Measurements from ENCODE around the gene LPP.

The LPP gene

GRCh38 chr3:188546835-188547670 lies 393.1 kb downstream of the LPP start:
- ChIA-PET CTCF (no interaction called here), POLR2A (no interaction called here)
- no peak for TF ChIP-seq CTBP1 (IDR thresholded peaks at IDR 0.05; ENCODE audit: borderline replicate concordance)
- TF ChIP-seq ARNT (IDR thresholded peaks at IDR 0.05), result no peak
- DNase-seq (ENCODE audit: extremely low spot score), result no peak

GRCh38 chr3:188553569-188553968 lies 399.6 kb downstream of the LPP start:
- no peak for TF ChIP-seq SP1 (IDR thresholded peaks at IDR 0.05)
- no peak for TF ChIP-seq SUZ12 (IDR thresholded peaks at IDR 0.05)
- no peak for TF ChIP-seq NFRKB (IDR thresholded peaks at IDR 0.05)
- TF ChIP-seq PKNOX1 (IDR thresholded peaks at IDR 0.05), result no peak
- no peak for TF ChIP-seq LEF1 (IDR thresholded peaks at IDR 0.05; ENCODE audit: borderline replicate concordance)
- no peak for TF ChIP-seq TARDBP (IDR thresholded peaks at IDR 0.05)
- no peak for TF ChIP-seq ZNF384 (IDR thresholded peaks at IDR 0.05)
- no peak for TF ChIP-seq CTBP1 (IDR thresholded peaks at IDR 0.05; ENCODE audit: borderline replicate concordance)
- TF ChIP-seq FOXK2 (IDR thresholded peaks at IDR 0.05), result no peak
- TF ChIP-seq BHLHE40 (IDR thresholded peaks at IDR 0.05; ENCODE audit: borderline replicate concordance), result no peak
- no peak for TF ChIP-seq ARNT (IDR thresholded peaks at IDR 0.05)
- no peak for TF ChIP-seq ELF4 (IDR thresholded peaks at IDR 0.05)
- no peak for TF ChIP-seq FOXM1 (IDR thresholded peaks at IDR 0.05; ENCODE audit: borderline replicate concordance)
- no peak for TF ChIP-seq FOXA1 (IDR thresholded peaks at IDR 0.05)
- no peak for TF ChIP-seq HDGF (IDR thresholded peaks at IDR 0.05; ENCODE audit: borderline replicate concordance)
- TF ChIP-seq L3MBTL2 (conservative IDR thresholded peaks at IDR 0.05), result no peak
- CTCF ChIA-PET, result no interaction called here
- no peak for DNase-seq (ENCODE audit: extremely low spot score)
- POLR2A ChIA-PET, result no interaction called here

- TF ChIP-seq SP1 (IDR thresholded peaks at IDR 0.05) (no peak), HDGF (IDR thresholded peaks at IDR 0.05; ENCODE audit: borderline replicate concordance) (no peak), PKNOX1 (IDR thresholded peaks at IDR 0.05) (no peak), FOXK2 (IDR thresholded peaks at IDR 0.05) (no peak), NFRKB (IDR thresholded peaks at IDR 0.05) (no peak), CTBP1 (IDR thresholded peaks at IDR 0.05; ENCODE audit: borderline replicate concordance) (no peak), SUZ12 (IDR thresholded peaks at IDR 0.05) (no peak), FOXM1 (IDR thresholded peaks at IDR 0.05; ENCODE audit: borderline replicate concordance) (no peak), ARNT (IDR thresholded peaks at IDR 0.05) (no peak), L3MBTL2 (conservative IDR thresholded peaks at IDR 0.05) (no peak), TARDBP (IDR thresholded peaks at IDR 0.05) (no peak), BHLHE40 (IDR thresholded peaks at IDR 0.05; ENCODE audit: borderline replicate concordance) (no peak), FOXA1 (IDR thresholded peaks at IDR 0.05) (no peak), ELF4 (IDR thresholded peaks at IDR 0.05) (no peak), ZNF384 (IDR thresholded peaks at IDR 0.05) (no peak)
- POLR2A ChIA-PET, result no interaction called here
- CTCF ChIA-PET, result no interaction called here
- DNase-seq (ENCODE audit: extremely low spot score), result no peak
These were observed 400.4 kb downstream of the LPP start for GRCh38 chr3:188554404-188554803.

- POLR2A ChIA-PET, result no interaction called here
- DNase-seq (ENCODE audit: extremely low spot score), result no peak
- CTCF ChIA-PET, result no interaction called here
- TF ChIP-seq HDGF (IDR thresholded peaks at IDR 0.05; ENCODE audit: borderline replicate concordance) (no peak), FOXM1 (IDR thresholded peaks at IDR 0.05; ENCODE audit: borderline replicate concordance) (no peak), ZNF384 (IDR thresholded peaks at IDR 0.05) (no peak), SP1 (IDR thresholded peaks at IDR 0.05) (no peak), PKNOX1 (IDR thresholded peaks at IDR 0.05) (no peak), BHLHE40 (IDR thresholded peaks at IDR 0.05; ENCODE audit: borderline replicate concordance) (no peak), L3MBTL2 (conservative IDR thresholded peaks at IDR 0.05) (no peak), LEF1 (IDR thresholded peaks at IDR 0.05; ENCODE audit: borderline replicate concordance) (no peak), CTBP1 (IDR thresholded peaks at IDR 0.05; ENCODE audit: borderline replicate concordance) (no peak), SUZ12 (IDR thresholded peaks at IDR 0.05) (no peak), FOXA1 (IDR thresholded peaks at IDR 0.05) (no peak), ARNT (IDR thresholded peaks at IDR 0.05) (no peak), FOXK2 (IDR thresholded peaks at IDR 0.05) (no peak), NFRKB (IDR thresholded peaks at IDR 0.05) (no peak), TARDBP (IDR thresholded peaks at IDR 0.05) (no peak), ELF4 (IDR thresholded peaks at IDR 0.05) (no peak)
These were observed 403.3 kb downstream of the LPP start for GRCh38 chr3:188557235-188557634.

GRCh38 chr3:188558343-188559071 lies 404.6 kb downstream of the LPP start:
- TF ChIP-seq ARNT (IDR thresholded peaks at IDR 0.05), result no peak
- TF ChIP-seq HDGF (IDR thresholded peaks at IDR 0.05; ENCODE audit: borderline replicate concordance), result no peak
- CTCF ChIA-PET, result no interaction called here
- POLR2A ChIA-PET, result no interaction called here
- DNase-seq (ENCODE audit: extremely low spot score), result no peak

GRCh38 chr3:188559072-188559429 lies 405.1 kb downstream of the LPP start:
- CTCF ChIA-PET, result no interaction called here
- POLR2A ChIA-PET, result no interaction called here
- no peak for DNase-seq (ENCODE audit: extremely low spot score)
- TF ChIP-seq FOXA1 (IDR thresholded peaks at IDR 0.05) (no peak), ELF4 (IDR thresholded peaks at IDR 0.05) (no peak), LEF1 (IDR thresholded peaks at IDR 0.05; ENCODE audit: borderline replicate concordance) (no peak), ARNT (IDR thresholded peaks at IDR 0.05) (no peak), ZNF384 (IDR thresholded peaks at IDR 0.05) (no peak), TARDBP (IDR thresholded peaks at IDR 0.05) (no peak), HDGF (IDR thresholded peaks at IDR 0.05; ENCODE audit: borderline replicate concordance) (no peak), NFRKB (IDR thresholded peaks at IDR 0.05) (no peak), CTBP1 (IDR thresholded peaks at IDR 0.05; ENCODE audit: borderline replicate concordance) (no peak), PKNOX1 (IDR thresholded peaks at IDR 0.05) (no peak), SP1 (IDR thresholded peaks at IDR 0.05) (no peak), FOXK2 (IDR thresholded peaks at IDR 0.05) (no peak), BHLHE40 (IDR thresholded peaks at IDR 0.05; ENCODE audit: borderline replicate concordance) (no peak), SUZ12 (IDR thresholded peaks at IDR 0.05) (no peak)
